ENCODE measurements around the gene RNLS.

The RNLS gene

DNA sequence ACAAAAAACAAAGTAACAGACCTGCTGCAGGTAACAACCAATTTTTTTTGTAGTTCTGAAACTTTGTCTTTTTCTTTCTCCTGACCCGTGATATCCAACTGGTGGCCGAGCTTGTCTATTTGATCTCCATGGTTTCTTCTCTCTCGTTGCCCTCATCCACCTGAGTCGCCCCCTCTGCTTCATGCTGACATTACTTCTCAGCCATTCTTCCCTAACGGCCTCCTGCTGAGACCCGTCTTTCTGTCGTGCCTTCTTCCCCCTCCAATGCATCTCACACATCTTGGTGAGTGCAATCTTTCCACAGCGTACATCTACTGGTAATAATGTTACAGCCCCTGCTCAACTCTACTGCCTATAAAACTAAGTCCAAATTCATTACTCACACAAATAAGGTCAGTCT lies 352.9 kb downstream of the RNLS start:
- no peak for DNase-seq (ENCODE audit: low read depth in 2 of 2)

DNA sequence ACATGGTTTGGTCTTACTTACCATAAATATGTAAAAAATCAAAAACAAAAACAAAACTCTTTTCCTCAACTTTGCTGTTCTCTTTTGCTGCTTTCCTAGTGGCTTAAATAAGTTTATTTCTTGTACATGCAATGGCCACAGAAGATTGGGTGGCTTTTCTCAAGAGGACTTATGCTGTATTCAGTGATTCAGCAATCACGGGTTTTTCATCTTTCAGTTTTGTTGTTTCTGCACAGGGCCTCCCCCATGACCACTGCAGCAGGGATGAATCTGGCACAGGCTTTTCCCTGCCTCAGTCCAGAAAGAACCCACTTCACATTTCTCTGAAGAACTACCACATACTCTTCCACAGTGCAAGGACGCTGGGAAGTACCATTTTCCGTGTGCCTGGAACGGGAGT lies 355.0 kb downstream of the RNLS start:
- no peak for DNase-seq (ENCODE audit: low read depth in 2 of 2)

- no peak for DNase-seq (ENCODE audit: low read depth in 2 of 2)
These were observed 355.6 kb downstream of the RNLS start for GRCh38 chr10:88227342-88228018.

DNA sequence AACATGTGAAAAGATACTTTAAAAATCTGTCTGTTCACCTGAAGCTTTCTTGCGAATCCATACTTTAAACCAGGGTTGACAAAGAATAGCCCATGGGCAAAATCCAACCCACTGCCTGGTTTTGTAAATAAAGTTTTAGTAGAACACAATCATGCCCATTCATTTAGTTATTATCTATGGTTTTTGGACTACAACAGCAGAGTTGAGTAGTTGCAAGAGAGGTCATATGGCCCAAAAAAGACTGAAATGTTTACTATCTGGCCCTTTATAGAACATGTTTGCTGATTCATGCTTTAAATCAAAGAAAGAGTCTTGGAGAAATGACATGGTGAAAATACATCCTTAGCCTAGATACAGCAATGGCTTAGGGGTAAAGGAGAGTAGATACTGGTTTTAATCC lies 356.2 kb downstream of the RNLS start:
- DNase-seq (ENCODE audit: low read depth in 2 of 2) = no peak

DNA sequence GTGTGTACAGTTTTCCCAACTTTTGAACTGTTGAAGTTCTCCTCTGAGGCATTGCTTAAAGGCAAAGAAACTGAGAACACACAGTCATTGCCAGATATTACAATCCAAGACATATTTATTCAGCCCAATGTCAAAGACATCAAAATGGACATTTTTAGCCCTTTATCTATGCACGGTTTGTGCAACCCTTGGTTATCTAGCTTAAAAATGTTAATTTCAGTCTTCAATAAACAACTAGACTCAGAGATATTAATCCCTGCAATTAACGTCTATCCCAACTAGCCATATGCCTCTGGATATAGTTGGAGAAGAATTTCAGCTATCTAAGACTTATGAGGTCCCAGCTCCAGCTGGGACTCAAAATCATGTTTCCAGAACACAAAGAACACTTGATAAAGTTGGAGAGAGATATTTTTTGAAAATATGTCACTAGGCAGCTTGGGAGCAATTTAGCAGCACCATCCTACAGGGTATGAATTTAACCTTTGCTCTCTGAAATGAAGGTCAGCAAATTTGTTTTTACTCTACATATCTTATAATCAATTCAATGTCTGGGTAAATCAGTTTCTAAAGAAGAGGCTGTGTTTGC lies 357.0 kb downstream of the RNLS start:
- DNase-seq (ENCODE audit: low read depth in 2 of 2) = no peak
